Bronchial epithelial cell (primary cell): ENCODE results near the gene ATG3. TPM values are rescaled to one million over a fixed set of nuclear protein-coding genes. Genes with fewer than 3 reads are reported as not detected.

Source experiments
- DNase-seq: peaks from one replicate; pipeline ENCODE4 v3.0.0-alpha.2; 2010; ENCODE audit warnings: low read depth
- FAIRE-seq: peaks from 2 replicates; lab custom pipeline; 2011; peaks lifted over from hg19 to GRCh38; lab: Jason Lieb, UNC
- H3K27me3 ChIP-seq: 2 replicates; pipeline ENCODE4 v1.5.1; 2011; ENCODE audit warnings: low read length; ENCODE audit not compliant: control insufficient read depth, insufficient read depth
- H3K36me3 ChIP-seq: 2 replicates; pipeline ENCODE4 v1.5.1; 2011; ENCODE audit warnings: low read length; ENCODE audit not compliant: control insufficient read depth, insufficient read depth
- H3K4me3 ChIP-seq: 2 replicates; pipeline ENCODE4 v1.5.1; 2011; ENCODE audit warnings: mild to moderate bottlenecking, low read depth, low read length, control low read depth
- total RNA-seq: library from RNA; depleted of rRNA; stranded (reverse); fragments of >200 nt; gene quantifications from 2 replicates; pipeline ENCODE4 v1.2.1, GENCODE V29; 2014
- TF ChIP-seq, protein P1 (sequence below): IDR thresholded peaks from 2 replicates; pipeline ENCODE4 v1.5.1; 2011; ENCODE audit warnings: mild to moderate bottlenecking, moderate library complexity, low read length, control low read depth, inconsistent platforms; ENCODE audit not compliant: insufficient read depth, severe bottlenecking

The ATG3 gene
- total RNA-seq, 1 donor from 2014 or later: 73.2 TPM

DNA sequence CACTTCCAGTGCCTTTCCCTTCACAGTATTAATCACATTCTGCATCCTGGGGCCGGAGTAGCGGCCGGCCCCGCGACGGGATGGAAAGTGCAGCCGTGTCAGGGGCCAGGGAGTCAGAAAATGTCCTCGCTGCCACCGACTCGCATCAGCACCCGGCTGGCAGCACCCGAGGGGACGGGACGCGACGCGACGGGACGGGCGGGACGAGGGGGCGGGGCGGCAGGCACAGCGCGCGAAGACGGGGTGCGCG is 353 bp downstream of the ATG3 start:
- FAIRE-seq (no peak), DNase-seq (no peak)
- no peaks in the 10 kb centered on the region for H3K36me3 ChIP-seq

GRCh38 chr3:112560721-112561483 is 860 bp downstream of the ATG3 start:
- no peak for FAIRE-seq
- no peaks in the 10 kb centered on the region for H3K36me3 ChIP-seq
- peak; percentile 82 for DNase-seq
- H3K4me3 ChIP-seq: peak overlapping the region; percentile 91
- no peaks in the 10 kb centered on the region for H3K27me3 ChIP-seq
- TF ChIP-seq, protein P1, sequence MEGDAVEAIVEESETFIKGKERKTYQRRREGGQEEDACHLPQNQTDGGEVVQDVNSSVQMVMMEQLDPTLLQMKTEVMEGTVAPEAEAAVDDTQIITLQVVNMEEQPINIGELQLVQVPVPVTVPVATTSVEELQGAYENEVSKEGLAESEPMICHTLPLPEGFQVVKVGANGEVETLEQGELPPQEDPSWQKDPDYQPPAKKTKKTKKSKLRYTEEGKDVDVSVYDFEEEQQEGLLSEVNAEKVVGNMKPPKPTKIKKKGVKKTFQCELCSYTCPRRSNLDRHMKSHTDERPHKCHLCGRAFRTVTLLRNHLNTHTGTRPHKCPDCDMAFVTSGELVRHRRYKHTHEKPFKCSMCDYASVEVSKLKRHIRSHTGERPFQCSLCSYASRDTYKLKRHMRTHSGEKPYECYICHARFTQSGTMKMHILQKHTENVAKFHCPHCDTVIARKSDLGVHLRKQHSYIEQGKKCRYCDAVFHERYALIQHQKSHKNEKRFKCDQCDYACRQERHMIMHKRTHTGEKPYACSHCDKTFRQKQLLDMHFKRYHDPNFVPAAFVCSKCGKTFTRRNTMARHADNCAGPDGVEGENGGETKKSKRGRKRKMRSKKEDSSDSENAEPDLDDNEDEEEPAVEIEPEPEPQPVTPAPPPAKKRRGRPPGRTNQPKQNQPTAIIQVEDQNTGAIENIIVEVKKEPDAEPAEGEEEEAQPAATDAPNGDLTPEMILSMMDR: no peak

More for the DNA sequence above, 353 bp downstream of the ATG3 start:
- Histone ChIP-seq H3K27me3 (no peaks in the 10 kb centered on the region), H3K4me3 (peak overlapping the region; percentile 91)
- TF ChIP-seq, protein P1: no peak

GRCh38 chr3:112560307-112560706 is 1.5 kb downstream of the ATG3 start:
- no peaks in the 10 kb centered on the region for H3K36me3 ChIP-seq
- TF ChIP-seq, protein P1: no peak
- peak overlapping the region; percentile 91 for H3K4me3 ChIP-seq
- DNase-seq (no peak), FAIRE-seq (no peak)
- no peaks in the 10 kb centered on the region for H3K27me3 ChIP-seq

- TF ChIP-seq, protein P1: no peak
- Histone ChIP-seq H3K36me3 (no peaks in the 10 kb centered on the region), H3K27me3 (no peaks in the 10 kb centered on the region), H3K4me3 (no peak overlapping the region)
- FAIRE-seq (no peak), DNase-seq (no peak)
These were observed 3.8 kb downstream of the ATG3 start for GRCh38 chr3:112557976-112558375.

GRCh38 chr3:112555535-112556170 is 6.1 kb downstream of the ATG3 start:
- DNase-seq (no peak), FAIRE-seq (no peak)
- no peaks in the 10 kb centered on the region for H3K36me3 ChIP-seq
- no peak overlapping the region for H3K4me3 ChIP-seq
- H3K27me3 ChIP-seq: no peaks in the 10 kb centered on the region
- TF ChIP-seq, protein P1: no peak
